A204.1 (cell line): ENCODE data around the gene FOXJ1.

Source experiments
- FAIRE-seq: peaks from 2 replicates; lab custom pipeline; 2012; peaks lifted over from hg19 to GRCh38; lab: Jason Lieb, UNC

The FOXJ1 gene

DNA sequence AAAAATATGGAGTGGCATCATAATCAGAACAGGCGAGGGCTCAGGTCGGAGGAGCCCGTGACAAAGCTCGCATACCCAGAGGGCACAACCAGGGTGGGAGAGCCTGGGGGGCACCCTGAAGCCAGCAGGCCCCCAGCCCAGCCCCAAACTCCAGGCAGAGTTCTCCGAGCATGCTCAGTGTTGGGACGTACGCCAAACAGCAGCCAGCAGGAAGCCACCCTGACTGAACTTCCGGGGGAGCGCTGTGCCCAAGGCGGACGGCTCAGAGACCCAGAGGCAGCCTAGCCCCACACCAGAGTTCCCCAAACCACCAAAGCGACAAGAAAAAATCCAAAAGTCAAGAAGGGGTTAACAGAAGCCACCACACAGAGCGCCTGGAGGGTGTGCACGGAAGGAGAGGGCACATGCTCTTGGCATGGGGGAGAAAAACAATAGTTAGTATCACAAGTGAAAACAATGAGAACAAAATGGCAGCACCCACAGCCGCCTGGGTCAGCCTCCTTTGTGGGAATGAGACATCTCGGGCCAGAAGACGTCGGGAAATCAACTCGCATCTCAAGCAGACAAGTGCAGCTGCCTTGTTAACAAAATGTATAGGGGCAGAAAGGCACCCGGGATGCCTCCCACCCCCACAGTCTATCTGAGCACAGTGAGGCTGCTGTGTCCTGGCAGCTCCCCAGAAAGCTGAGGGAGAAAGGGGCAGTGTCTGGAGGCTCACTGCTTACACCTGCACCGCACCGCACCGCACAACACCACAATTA is 49.3 kb downstream of the FOXJ1 start:
- FAIRE-seq, result no peak

DNA sequence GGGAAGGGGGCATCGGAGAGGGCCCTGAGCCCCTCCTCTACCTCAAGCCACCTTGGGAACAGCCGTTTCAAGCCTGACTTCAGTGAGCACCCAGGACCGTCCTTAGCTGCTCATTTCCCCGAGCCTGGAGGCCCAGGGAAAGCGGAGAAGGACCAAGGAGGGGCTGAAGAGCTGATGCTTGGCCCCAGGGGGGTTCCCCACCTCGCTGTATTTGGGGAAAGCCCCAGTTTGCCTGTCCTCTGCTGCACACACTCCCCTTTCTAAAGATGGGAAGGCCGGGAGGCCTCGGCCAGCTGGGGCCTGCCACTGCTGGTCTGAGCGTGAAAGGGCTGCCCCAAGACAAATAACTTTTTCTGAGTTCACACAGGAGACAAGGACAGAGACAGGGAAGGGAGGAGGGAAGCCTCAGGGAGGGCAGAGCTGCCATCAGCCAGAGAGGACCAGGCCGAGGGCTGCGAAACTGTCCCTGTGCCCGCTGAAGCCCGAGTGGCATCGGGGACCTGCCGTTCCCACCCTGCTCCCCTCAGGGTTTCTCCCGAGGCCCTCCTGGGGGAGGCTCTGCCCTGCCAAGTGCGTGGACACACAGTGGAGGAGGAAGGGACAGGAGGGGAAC is 50.4 kb downstream of the FOXJ1 start:
- FAIRE-seq, result no peak

DNA sequence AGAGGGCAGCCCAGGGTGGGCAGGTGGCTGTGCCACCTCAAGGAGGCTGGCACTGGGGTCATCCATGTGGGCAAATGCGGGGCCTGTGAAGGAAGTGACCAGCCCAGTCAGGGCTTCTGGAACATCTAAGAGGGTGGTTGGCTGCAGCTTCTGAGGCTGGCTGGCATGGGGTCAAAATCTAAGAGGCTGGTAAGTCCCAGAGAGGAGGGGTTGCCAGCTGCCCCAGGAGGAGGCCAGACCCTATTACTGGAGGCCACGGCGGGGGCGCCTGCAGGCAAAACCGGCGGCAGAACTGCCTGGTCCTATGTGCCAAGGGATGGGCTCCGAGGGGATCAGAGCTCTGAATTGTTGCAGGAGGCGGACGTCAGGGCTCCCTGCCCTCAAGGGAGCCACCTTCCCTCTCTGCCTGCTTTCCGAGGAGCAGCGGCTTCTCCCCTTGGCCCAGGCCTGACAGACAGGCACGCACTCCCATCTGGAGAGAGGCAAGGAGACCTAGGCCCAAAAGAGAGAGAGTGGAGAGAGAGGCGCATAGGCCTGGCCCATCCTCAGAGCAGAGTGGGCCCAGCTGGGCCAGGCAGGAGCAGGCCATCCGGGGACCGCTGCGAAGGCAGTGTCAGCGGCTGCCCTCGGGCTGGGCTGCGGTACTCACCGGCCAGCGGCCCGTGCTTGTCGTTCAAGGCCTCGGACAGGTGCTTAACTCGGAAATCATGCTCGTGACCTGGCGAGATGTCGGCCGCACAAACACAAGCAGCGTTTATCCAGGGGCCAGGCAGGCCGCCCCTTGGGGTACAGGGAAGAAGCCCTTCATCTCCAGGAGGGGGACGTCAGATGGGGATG is 51.1 kb downstream of the FOXJ1 start:
- FAIRE-seq, result no peak

DNA sequence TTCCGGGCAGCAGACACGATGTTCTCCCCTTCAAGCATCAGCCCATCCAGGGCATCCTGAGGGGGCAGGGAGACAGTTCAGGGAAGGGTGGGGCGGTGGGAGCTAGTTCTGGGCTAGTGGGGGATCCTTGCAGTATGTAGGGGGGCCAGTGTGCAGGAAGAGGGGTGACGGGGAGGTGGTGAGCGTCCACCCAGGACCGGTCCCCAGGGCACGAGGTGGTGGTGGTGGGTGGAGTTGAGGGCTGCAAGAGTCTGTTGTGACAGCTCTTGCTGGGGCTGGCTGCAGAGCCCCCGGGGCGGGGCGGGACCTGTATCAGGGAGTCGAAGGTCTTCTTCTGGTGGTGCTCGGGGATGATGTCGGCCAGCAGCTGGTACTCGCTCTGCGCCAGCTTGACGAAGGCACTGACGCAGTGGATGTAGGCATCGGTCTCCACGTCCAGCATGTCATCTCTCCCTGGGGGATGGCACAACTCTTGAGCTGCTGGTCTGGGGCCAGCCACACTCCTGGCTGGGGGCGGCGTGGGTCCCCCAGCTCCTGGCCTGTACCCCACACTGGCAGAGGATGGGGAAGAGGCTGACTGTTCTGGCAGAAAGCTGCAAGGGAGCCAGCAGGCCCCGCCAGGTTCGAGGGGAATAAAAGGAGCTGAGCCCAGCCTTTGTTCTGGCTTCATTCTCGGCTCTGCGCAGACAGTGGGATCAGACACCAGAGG is 52.0 kb downstream of the FOXJ1 start:
- no peak for FAIRE-seq

DNA sequence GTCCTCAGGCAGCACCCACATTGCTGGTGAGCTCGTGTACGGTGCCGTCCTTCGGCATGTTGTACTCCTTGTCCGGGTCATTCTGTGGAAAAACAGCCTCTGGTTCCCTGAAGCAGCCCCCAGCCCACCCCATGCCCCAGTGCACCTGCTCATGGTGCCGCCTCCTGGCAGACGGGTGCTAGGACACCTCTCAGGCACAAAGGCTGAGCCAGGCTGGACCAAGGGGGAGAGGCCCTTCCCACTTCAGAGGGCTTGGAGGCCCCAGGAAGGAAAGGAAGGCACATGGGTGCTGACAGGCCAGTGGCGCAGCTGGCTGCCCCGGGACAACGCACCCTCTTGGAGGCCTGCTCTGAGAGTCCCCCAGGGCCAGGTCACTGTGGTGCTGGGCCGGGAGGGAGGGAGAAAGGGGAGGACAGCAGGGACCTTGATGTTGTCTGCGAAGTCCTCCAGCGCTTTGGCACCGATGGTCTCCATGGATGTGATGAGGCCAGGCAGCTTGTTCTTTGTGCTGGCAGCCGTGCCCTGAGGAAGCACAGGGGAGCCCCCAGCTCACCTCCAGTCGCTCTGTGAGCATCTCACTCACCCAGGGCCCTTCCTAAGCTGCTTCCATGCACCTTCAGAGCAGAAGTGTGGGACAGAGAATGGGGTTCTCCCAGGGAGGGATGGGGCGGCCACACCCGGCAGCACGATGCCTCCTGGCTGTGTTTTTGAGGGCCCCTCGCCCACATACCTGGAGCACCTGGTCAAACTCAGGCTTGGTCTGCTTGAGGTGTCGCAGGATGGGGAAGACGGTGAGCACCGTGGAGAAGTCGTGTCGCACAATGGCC is 52.8 kb downstream of the FOXJ1 start:
- no peak for FAIRE-seq

DNA sequence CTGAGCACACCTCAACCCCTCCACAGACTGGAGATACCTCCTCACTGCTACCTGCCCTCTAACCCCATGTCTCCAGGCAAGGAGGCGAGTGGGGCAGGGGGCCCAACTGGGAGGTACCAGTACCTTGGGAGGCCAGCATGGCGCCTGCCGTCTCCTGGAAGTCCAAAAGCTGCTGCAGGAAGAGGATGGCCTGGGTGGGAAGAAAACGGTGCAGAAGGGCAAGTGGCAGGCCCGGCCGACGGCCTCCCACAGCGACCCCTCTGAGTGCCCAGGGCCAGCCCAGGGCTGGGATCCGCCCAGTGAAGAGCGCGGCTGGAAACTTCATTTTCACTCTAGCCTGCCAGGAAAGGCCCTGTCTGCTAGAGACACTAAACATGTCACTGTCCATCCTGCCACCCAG is 53.5 kb downstream of the FOXJ1 start:
- FAIRE-seq, result no peak

DNA sequence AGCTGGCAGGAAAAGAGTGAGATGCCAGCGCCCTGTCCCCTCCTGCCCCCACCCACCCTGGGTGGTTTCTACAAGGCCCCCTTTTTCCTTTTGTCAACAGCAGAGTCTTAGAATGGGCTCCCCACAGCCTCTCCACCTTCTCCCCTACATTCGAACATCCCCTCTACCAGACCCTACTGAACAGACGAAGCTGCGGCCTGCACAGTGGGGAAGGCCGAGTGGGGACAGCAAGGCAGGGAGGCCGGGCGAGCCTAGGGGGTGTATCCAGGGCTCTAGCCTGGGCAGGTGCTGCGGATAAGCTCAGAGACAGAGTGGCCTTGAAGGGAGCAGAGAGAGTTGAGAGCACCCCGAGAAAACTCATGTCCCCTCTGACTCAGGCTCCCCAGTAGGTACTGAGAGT is 54.7 kb downstream of the FOXJ1 start:
- FAIRE-seq, result no peak
